Measurements from ENCODE around the gene NEK1.

DNA sequence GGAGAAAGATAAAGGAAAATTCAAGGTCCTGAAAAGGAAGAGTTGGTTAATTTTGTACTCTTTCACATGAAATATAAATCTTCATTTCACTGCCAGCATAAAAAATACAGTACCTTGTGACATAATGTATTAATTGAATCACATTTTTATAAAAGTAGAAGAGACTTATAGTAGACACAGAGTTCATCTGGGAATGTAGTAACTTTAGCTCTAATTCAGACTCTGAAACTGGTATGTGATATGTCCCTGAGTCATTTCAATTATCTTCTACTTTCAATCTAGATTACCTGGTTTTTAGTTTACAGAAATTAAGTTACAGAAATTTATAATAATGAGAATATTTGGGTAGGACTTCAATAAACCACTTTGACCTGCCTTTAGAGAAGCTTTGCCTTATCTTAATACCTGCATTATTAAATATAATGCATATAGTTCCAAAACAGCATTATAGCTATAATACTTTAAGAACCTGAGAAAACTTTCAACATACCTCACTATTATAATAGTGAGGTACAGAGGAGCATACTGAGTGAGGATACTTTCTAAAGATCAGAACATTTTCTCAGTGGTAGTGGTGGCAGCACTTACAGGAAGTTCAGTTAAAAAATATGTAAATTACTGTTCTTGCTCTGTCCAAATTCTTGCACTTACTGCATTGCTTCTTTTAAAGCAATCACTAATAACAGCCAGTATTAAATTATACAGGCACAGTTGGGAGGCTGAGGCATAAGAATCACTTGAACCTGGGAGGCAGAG is 11.2 kb downstream of the NEK1 start:
- TF ChIP-seq EP300 (IDR thresholded peaks at IDR 0.05), result no peak
- TF ChIP-seq, protein P1, sequence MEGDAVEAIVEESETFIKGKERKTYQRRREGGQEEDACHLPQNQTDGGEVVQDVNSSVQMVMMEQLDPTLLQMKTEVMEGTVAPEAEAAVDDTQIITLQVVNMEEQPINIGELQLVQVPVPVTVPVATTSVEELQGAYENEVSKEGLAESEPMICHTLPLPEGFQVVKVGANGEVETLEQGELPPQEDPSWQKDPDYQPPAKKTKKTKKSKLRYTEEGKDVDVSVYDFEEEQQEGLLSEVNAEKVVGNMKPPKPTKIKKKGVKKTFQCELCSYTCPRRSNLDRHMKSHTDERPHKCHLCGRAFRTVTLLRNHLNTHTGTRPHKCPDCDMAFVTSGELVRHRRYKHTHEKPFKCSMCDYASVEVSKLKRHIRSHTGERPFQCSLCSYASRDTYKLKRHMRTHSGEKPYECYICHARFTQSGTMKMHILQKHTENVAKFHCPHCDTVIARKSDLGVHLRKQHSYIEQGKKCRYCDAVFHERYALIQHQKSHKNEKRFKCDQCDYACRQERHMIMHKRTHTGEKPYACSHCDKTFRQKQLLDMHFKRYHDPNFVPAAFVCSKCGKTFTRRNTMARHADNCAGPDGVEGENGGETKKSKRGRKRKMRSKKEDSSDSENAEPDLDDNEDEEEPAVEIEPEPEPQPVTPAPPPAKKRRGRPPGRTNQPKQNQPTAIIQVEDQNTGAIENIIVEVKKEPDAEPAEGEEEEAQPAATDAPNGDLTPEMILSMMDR (IDR thresholded peaks at IDR 0.05), result no peak
